ENCODE results near the gene KSR1.

Gene KSR1

GRCh38 chr17:27504188-27504995, 48.1 kb downstream of the KSR1 start:
- no peaks in the 10 kb centered on the region for H3K27me3 Mint-ChIP-seq
- H3K36me3 Mint-ChIP-seq (ENCODE audit: low read depth), result no peaks in the 10 kb centered on the region
- no peak overlapping the region for H3K4me3 Mint-ChIP-seq
- no peaks in the 10 kb centered on the region for H3K9me3 Mint-ChIP-seq
- H3K27ac Mint-ChIP-seq, result peak overlapping the region; percentile 50
- peaks cover 20% of the 10 kb centered on the region for H3K4me1 Mint-ChIP-seq (ENCODE audit: low read depth)
- intact Hi-C loops (cut with micrococcal nuclease), result no loop called here

GRCh38 chr17:27506348-27507218, 50.3 kb downstream of the KSR1 start:
- no peak overlapping the region for H3K27ac Mint-ChIP-seq
- no peaks in the 10 kb centered on the region for H3K27me3 Mint-ChIP-seq
- H3K4me1 Mint-ChIP-seq (ENCODE audit: low read depth), result peaks cover 27% of the 10 kb centered on the region
- H3K4me3 Mint-ChIP-seq, result no peak overlapping the region
- H3K36me3 Mint-ChIP-seq (ENCODE audit: low read depth), result no peaks in the 10 kb centered on the region
- intact Hi-C loops (cut with micrococcal nuclease), result no loop called here
- no peaks in the 10 kb centered on the region for H3K9me3 Mint-ChIP-seq

GRCh38 chr17:27511168-27511883, 55.1 kb downstream of the KSR1 start:
- no peaks in the 10 kb centered on the region for H3K9me3 Mint-ChIP-seq
- intact Hi-C loops (cut with micrococcal nuclease), result no loop called here
- no peaks in the 10 kb centered on the region for H3K36me3 Mint-ChIP-seq (ENCODE audit: low read depth)
- no peaks in the 10 kb centered on the region for H3K27me3 Mint-ChIP-seq
- H3K27ac Mint-ChIP-seq, result no peak overlapping the region
- H3K4me1 Mint-ChIP-seq (ENCODE audit: low read depth), result peaks cover 15% of the 10 kb centered on the region
- H3K4me3 Mint-ChIP-seq, result no peak overlapping the region

- H3K9me3 Mint-ChIP-seq, result no peaks in the 10 kb centered on the region
- no peak overlapping the region for H3K4me3 Mint-ChIP-seq
- peaks cover 15% of the 10 kb centered on the region for H3K4me1 Mint-ChIP-seq (ENCODE audit: low read depth)
- no peaks in the 10 kb centered on the region for H3K36me3 Mint-ChIP-seq (ENCODE audit: low read depth)
- H3K27me3 Mint-ChIP-seq, result no peaks in the 10 kb centered on the region
- intact Hi-C loops (cut with micrococcal nuclease), result no loop called here
- no peak overlapping the region for H3K27ac Mint-ChIP-seq
Observed at GRCh38 chr17:27512031-27512430, 55.8 kb downstream of the KSR1 start.

GRCh38 chr17:27512511-27513346, 56.5 kb downstream of the KSR1 start:
- Mint-ChIP-seq H3K9me3 (no peaks in the 10 kb centered on the region), H3K27me3 (no peaks in the 10 kb centered on the region)
- intact Hi-C loops (cut with micrococcal nuclease), result no loop called here

GRCh38 chr17:27513849-27514248, 57.6 kb downstream of the KSR1 start:
- Mint-ChIP-seq H3K27me3 (no peaks in the 10 kb centered on the region), H3K4me3 (no peak overlapping the region), H3K9me3 (no peaks in the 10 kb centered on the region), H3K4me1 (ENCODE audit: low read depth) (peaks cover 30% of the 10 kb centered on the region), H3K27ac (no peak overlapping the region), H3K36me3 (ENCODE audit: low read depth) (no peaks in the 10 kb centered on the region)
- intact Hi-C loops (cut with micrococcal nuclease), result no loop called here

More at GRCh38 chr17:27512511-27513346, 56.5 kb downstream of the KSR1 start:
- Mint-ChIP-seq H3K27ac (no peak overlapping the region), H3K36me3 (ENCODE audit: low read depth) (no peaks in the 10 kb centered on the region), H3K4me3 (no peak overlapping the region), H3K4me1 (ENCODE audit: low read depth) (peaks cover 19% of the 10 kb centered on the region)

GRCh38 chr17:27514595-27515413, 58.6 kb downstream of the KSR1 start:
- no peaks in the 10 kb centered on the region for H3K9me3 Mint-ChIP-seq
- no peak overlapping the region for H3K4me3 Mint-ChIP-seq
- no peak overlapping the region for H3K27ac Mint-ChIP-seq
- peaks cover 38% of the 10 kb centered on the region for H3K4me1 Mint-ChIP-seq (ENCODE audit: low read depth)
- H3K27me3 Mint-ChIP-seq, result no peaks in the 10 kb centered on the region
- intact Hi-C loops (cut with micrococcal nuclease), result no loop called here
- no peaks in the 10 kb centered on the region for H3K36me3 Mint-ChIP-seq (ENCODE audit: low read depth)

- no peaks in the 10 kb centered on the region for H3K36me3 Mint-ChIP-seq (ENCODE audit: low read depth)
- H3K9me3 Mint-ChIP-seq, result no peaks in the 10 kb centered on the region
- H3K27me3 Mint-ChIP-seq, result no peaks in the 10 kb centered on the region
- H3K4me3 Mint-ChIP-seq, result no peak overlapping the region
- peaks cover 44% of the 10 kb centered on the region for H3K4me1 Mint-ChIP-seq (ENCODE audit: low read depth)
- no peak overlapping the region for H3K27ac Mint-ChIP-seq
- intact Hi-C loops (cut with micrococcal nuclease), result no loop called here
Observed at GRCh38 chr17:27518048-27518447, 61.8 kb downstream of the KSR1 start.

GRCh38 chr17:27518545-27519521, 62.6 kb downstream of the KSR1 start:
- H3K4me1 Mint-ChIP-seq (ENCODE audit: low read depth), result peaks cover 46% of the 10 kb centered on the region
- no peak overlapping the region for H3K4me3 Mint-ChIP-seq
- intact Hi-C loops (cut with micrococcal nuclease), result no loop called here
- no peaks in the 10 kb centered on the region for H3K27me3 Mint-ChIP-seq
- no peak overlapping the region for H3K27ac Mint-ChIP-seq
- H3K36me3 Mint-ChIP-seq (ENCODE audit: low read depth), result no peaks in the 10 kb centered on the region
- no peaks in the 10 kb centered on the region for H3K9me3 Mint-ChIP-seq

GRCh38 chr17:27519550-27519949, 63.3 kb downstream of the KSR1 start:
- Mint-ChIP-seq H3K4me3 (no peak overlapping the region), H3K27me3 (no peaks in the 10 kb centered on the region), H3K9me3 (no peaks in the 10 kb centered on the region), H3K27ac (no peak overlapping the region), H3K36me3 (ENCODE audit: low read depth) (no peaks in the 10 kb centered on the region), H3K4me1 (ENCODE audit: low read depth) (peaks cover 53% of the 10 kb centered on the region)
- intact Hi-C loops (cut with micrococcal nuclease), result no loop called here

GRCh38 chr17:27520491-27521185, 64.4 kb downstream of the KSR1 start:
- Mint-ChIP-seq H3K27ac (no peak overlapping the region), H3K9me3 (no peaks in the 10 kb centered on the region), H3K36me3 (ENCODE audit: low read depth) (no peaks in the 10 kb centered on the region), H3K27me3 (no peaks in the 10 kb centered on the region), H3K4me1 (ENCODE audit: low read depth) (peaks cover 59% of the 10 kb centered on the region), H3K4me3 (no peak overlapping the region)
- intact Hi-C loops (cut with micrococcal nuclease), result no loop called here
